Right ventricle myocardium superior (tissue), 1 donor: Measurements from ENCODE around the gene SCN1B. TPM values are rescaled to one million over a fixed set of nuclear protein-coding genes. Genes with fewer than 3 reads are reported as not detected.
"Not testable (repeated sequence)": the region's sequence is repeated elsewhere in the genome, so short reads cannot be mapped to it uniquely, and the experiment has no call there.

Source experiments
- ATAC-seq: fragments of 200-7000 bp; cut with Tn5 transposase; one replicate; pipeline ENCODE4 v1.9.1; 2020; ENCODE audit warnings: mild to moderate bottlenecking; ENCODE audit not compliant: poor library complexity
- DNase-seq: peaks from one replicate; pipeline ENCODE4 v3.0.0-alpha.2; 2020
- intact Hi-C: fragments of 100-400 bp; cut with DNase I; formaldehyde crosslinking; loops from one replicate; pipeline ENCODE4 v1.11.2; 2022
- total RNA-seq: library from RNA; stranded (reverse); fragmentation: NEBNext Ultra II Directional; extraction: Animal tissue kit (Norgen Biotek cat#: 25700); gene quantifications from one replicate; pipeline ENCODE4 v1.2.1, GENCODE V29; 2021
- donor health status: DM: no; HTN: yes; CAD: no; lungs with severe emphysema.

The SCN1B gene
- total RNA-seq, 1 donor from 2014 or later, result 48.2 TPM

GRCh38 chr19:35029275-35029736 is 964 bp upstream of the SCN1B start:
- intact Hi-C loops, DNase-seq, ATAC-seq: not testable (repeated sequence)

DNA sequence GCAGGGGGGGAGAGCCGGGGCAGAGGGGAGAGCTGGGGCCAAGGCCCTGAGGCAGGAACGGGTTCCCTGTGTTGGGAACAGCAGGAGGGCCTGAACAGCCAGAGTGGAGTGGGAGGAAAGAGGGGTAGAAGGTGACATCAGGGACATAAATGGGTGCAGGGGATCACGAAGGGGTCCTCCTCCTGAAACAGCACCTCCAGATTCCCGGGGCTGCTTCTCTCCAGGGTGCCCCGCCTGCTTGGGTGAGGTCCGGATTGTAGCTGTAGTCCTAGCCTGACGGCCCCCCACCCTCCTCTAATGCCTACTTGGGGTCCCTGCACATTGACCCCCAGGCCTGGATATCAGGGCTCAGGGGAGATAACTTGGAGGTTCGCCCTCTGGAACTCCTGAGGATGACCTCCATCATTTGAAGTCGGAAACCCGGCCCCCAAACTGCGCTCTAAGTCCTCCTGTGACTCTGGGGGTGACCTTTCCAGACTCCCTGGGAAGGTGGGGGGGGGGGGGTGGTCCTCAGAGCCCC is 473 bp upstream of the SCN1B start:
- no peak for DNase-seq
- intact Hi-C loops, result no loop called here
- ATAC-seq, result peak; percentile 7

DNA sequence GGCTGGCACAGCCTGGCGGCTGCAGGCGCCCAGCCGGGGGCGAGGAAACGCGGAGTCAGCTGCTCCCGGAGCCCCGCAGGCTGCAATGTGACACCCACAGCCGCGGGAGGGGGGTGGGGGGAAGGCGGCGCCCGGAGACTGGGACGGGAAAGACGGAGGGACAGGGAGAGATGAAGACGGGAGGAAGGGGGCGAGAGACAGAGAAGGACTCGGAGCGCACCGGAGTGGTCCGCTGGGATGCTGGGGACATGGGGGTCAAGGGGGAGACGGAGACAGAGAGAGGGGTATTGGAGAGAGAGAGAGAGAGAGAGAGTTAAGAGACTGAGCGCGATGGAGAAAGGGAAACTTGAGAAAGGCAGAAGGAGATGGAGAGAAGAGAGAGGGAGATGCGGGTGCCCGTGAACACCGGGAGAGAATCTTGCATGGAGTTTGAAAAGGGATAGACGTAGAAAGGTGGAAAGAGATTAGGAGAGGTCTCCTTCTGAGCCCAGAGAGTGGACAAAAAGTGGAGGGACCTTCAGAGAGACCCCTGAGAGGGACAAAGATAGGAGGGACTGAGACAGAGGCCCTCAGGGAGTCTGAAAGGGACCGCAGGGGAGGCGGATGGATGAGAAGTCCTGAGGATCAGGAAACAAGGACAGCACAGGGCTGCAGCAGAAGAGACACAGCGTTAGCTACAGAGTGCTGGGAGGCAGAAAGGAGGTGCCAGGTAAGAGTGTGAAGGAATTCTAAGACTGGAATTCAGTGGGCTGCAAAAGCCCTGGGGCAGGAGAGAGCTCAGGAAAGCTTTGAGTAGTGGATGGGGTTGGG is 1.0 kb downstream of the SCN1B start:
- intact Hi-C loops, result no loop called here
- DNase-seq (peak; percentile 63), ATAC-seq (peak; percentile 36)

DNA sequence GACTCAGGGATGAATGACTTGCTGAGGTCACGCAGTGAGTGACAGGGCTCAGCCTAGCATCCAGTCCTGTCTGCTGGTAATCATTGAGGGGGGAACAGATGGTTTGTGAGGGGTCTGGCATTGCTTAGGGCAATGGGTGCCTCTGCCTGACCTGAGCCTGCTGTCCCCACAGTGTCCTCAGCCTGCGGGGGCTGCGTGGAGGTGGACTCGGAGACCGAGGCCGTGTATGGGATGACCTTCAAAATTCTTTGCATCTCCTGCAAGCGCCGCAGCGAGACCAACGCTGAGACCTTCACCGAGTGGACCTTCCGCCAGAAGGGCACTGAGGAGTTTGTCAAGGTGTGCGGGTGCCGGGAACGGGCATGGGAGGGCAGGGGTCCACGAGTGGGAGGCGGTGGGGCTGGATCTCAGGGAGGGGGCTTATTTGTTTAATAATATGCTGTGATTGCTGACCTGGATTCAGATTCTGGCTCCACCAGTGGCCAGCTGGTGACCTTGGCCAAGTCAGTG is 2.1 kb downstream of the SCN1B start:
- no peak for DNase-seq
- intact Hi-C loops, result no loop called here
- ATAC-seq, result no peak

- intact Hi-C loops, result no loop called here
- DNase-seq (no peak), ATAC-seq (no peak)
Observed at GRCh38 chr19:35033067-35034004, 3.1 kb downstream of the SCN1B start.

- intact Hi-C loops, result no loop called here
- ATAC-seq, result no peak
- DNase-seq, result no peak
Observed at GRCh38 chr19:35034005-35034502, 3.8 kb downstream of the SCN1B start.

- intact Hi-C loops, result no loop called here
- no peak for ATAC-seq
Observed at GRCh38 chr19:35034588-35035382, 4.5 kb downstream of the SCN1B start.

GRCh38 chr19:35037716-35038622 is 7.7 kb downstream of the SCN1B start:
- peak; percentile 27 for ATAC-seq
- no peak for DNase-seq
- intact Hi-C loops, result no loop called here

More at GRCh38 chr19:35034588-35035382, 4.5 kb downstream of the SCN1B start:
- DNase-seq, result no peak

DNA sequence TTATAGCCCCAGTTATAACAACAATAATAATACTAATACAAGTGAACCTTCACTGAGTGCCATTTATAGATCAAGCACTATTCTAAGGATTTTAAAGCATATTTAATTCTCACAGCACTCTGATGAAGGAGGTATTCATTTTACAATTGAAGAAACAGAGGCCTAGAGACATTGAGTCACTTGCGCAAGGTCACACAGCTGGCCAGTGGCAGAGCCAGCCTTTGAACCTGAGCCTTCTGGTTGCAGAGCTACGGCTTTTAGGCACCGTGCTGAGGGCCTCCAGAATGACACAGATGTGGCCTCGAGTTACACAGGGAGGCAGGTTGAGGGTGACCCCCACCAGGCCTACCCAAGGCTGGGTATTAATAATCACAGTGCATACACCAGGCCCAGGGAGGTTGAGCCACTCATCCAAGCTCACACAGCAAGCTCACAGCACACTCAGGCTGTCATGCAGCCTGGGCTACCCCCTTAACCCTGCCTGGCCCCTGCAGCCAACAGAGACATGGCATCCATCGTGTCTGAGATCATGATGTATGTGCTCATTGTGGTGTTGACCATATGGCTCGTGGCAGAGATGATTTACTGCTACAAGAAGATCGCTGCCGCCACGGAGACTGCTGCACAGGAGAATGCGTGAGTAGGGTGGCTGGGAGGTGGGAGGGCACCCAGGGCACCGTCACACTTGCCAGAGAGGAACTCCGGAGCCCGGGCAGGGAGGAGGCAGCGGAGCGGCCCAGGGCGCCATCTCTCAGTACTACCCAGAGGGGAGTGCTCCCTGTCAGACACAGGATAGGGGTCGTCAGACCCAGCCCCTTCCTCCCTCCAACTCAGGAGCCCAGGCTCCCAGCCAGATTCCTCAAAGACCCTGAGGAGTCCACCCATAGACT is 8.6 kb downstream of the SCN1B start:
- intact Hi-C loops, result no loop called here
- no peak for ATAC-seq
- DNase-seq, result peak; percentile 68

DNA sequence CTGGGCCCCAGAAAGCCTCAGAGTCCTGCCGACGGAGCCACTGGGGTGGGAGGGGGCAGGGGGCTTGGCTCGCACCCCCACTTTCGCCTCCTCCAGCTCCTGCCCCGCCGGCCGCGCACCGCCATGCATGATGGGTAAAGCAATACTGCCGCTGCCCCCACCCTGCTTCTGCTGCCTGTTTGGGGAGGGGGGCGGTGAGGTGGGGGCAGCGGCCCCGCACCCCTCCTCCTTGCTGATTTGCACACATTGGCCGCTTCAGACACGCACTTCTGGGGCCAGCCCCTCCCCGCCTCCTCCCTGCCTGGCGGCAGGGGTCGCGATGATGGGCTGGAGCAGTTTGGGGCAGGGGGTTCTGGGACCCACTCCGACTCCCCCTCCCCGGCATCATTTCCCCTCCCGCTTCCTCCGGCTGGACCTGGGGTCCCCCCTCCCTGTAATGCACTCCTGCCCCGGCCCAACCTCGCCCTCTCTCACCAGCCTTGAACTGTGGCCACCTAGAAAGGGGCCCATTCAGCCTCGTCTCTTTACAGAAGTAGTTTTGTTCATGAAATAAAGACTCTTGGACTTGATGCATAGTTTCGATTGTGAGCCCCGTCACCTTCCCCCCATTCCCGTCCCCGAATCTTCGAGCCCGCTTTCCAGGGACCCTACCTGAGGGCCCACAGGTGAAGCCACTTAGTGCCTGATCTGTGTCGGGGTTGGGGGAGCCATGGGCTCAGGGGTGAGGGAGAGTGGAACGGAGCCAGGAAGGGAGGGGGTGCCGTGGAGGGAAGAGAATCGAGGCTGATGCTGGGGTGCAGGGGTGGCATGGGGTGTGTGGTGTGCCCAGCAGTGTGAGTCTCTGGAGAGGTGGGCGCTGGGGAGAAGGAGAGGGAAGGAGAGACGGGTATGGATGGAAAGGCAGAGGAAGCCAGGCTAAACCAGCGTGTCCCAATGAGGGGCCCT is 9.9 kb downstream of the SCN1B start:
- ATAC-seq (no peak), DNase-seq (no peak)
- intact Hi-C loops, result no loop called here

DNA sequence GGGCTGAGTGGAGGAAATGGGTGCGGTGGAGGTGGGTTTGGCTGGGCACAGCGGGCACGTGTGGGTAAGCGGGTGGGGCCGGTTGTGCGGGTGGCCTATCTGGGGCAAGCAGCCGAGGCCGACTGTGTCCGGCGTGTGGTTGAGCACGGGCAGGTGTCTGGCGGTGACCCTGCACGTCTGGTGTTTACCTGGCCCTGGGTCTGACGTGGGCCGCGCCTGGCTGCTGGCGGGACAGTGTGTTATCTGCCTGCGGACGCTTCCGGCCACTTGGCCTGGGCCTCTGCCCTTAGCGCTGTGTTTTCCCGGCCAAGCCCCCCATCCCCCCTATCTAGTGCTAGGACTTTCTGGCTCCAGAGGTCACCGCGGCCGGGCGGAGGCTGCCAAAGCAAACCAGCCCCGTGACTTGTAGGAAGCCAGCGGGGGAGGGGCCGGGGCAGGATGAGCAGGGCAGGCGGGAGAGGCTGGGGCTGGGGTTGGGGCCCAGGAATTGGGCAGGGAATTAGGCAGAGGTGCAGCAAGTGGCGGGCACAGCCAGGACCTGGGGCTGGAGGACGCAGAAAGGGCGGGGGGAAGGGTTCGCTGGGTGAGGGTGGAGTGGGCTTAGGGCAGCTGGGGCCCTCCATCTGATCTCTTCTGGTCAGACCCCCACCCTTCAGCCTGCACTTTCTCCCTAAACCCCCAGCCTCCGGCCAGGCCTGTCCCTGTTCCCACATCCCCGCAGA is 10.7 kb downstream of the SCN1B start:
- ATAC-seq (peak; percentile 88), DNase-seq (peak; percentile 97)
- intact Hi-C loops, result no loop called here

- DNase-seq, result no peak
- peak; percentile 6 for ATAC-seq
- intact Hi-C loops, result no loop called here
Observed at GRCh38 chr19:35041548-35042055, 11.3 kb downstream of the SCN1B start, which contains the start of gene HPN. Gene HPN (plus strand): TSS chr19:35041721. CDS start chr19:35042507, 786 bp downstream.

DNA sequence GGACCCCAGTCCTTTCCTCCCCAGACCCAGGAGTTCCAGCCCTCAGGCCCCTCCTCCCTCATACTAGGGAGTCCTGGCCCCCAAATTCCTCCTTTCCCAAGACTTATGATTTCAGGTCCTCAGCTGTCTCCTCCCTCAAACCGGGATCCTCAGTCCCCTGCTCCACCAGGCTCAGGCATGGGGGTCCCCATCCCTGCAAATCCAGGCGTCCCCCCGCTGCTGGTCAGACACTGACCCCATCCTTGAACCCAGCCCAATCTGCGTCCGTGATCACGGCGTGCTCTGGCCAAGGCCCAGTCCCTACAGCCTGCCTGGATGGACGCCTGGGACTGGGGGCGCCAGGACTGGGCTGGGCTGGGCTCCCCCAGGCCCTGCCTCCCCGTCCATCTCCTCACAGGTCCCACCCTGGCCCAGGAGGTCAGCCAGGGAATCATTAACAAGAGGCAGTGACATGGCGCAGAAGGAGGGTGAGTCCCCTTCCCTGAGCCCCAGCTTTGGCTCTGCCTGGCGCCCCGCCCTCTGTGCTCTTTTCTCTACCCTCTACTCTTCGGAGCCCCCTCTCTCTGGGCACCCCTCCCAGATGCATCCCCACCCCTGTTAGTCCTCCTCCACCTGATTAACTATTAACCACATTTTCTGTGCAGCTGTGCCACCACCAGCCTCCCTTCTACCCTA is 11.9 kb downstream of the SCN1B start:
- ATAC-seq (no peak), DNase-seq (no peak)
- intact Hi-C loops, result no loop called here
